IMR-90 (cell line): ENCODE data around the gene HSP90B1. TPM values are rescaled to one million over a fixed set of nuclear protein-coding genes. Genes with fewer than 3 reads are reported as not detected.

Experiments
- ATAC-seq: fragments of 200-7000 bp; cut with Tn5 transposase; 2 replicates; pipeline ENCODE4 v1.9.1; 2020; ENCODE audit warnings: low read depth, mild to moderate bottlenecking, moderate library complexity
- BruUV-seq: library from RNA; stranded (reverse); fragments of 400-500 nt; replicated peaks from 2 replicates; lab custom pipeline; 2021; lab: Mats Ljungman, UMichigan
- CTCF ChIA-PET: fragments of 300-600 bp; formaldehyde crosslinking; extraction: SDS; loops from one replicate; lab custom pipeline; 2021; ENCODE audit warnings: antibody characterized with exemption; lab: Yijun Ruan, JAX
- POLR2A ChIA-PET: fragments of 300-600 bp; sonication (Branson Sonifier 250); formaldehyde crosslinking; loops from one replicate; lab custom pipeline; 2022; ENCODE audit warnings: antibody characterized with exemption; ENCODE audit not compliant: unreplicated experiment; lab: Charles Lee
- DNase-seq: peaks from one replicate; pipeline ENCODE4 v3.0.0; 2013
- H2AFZ ChIP-seq: replicated peaks from 2 replicates; pipeline ENCODE3; 2013; ENCODE audit warnings: low read length, mild to moderate bottlenecking; ENCODE audit not compliant: poor library complexity
- H2AK5ac ChIP-seq: 2 replicates; pipeline ENCODE4 v1.6.1; 2013; ENCODE audit warnings: low read depth, low read length, inconsistent platforms
- H2AK9ac ChIP-seq: replicated peaks from 2 replicates; pipeline ENCODE3; 2013; ENCODE audit warnings: mild to moderate bottlenecking, low read depth, low read length, moderate library complexity; ENCODE audit not compliant: poor library complexity
- H2BK120ac ChIP-seq: 2 replicates; pipeline ENCODE4 v1.6.1; 2013; ENCODE audit warnings: low read depth, low read length, inconsistent platforms
- H2BK15ac ChIP-seq: 3 replicates; pipeline ENCODE4 v1.6.1; 2013; ENCODE audit warnings: low read depth, low read length, inconsistent platforms
- H2BK20ac ChIP-seq: 2 replicates; pipeline ENCODE4 v1.6.1; 2013; ENCODE audit warnings: low read depth, mild to moderate bottlenecking, inconsistent platforms, low read length, moderate library complexity
- H2BK5ac ChIP-seq: 2 replicates; pipeline ENCODE4 v1.6.1; 2013; ENCODE audit warnings: mild to moderate bottlenecking, low read depth, low read length, inconsistent platforms; ENCODE audit not compliant: poor library complexity, severe bottlenecking
- H3K14ac ChIP-seq: replicated peaks from 2 replicates; pipeline ENCODE4 v1.6.1; 2013; ENCODE audit warnings: low read depth, low read length, inconsistent platforms
- H3K18ac ChIP-seq: 2 replicates; pipeline ENCODE4 v1.6.1; 2013; ENCODE audit warnings: low read depth, low read length, control low read depth
- H3K23ac ChIP-seq: 2 replicates; pipeline ENCODE4 v1.6.1; 2013; ENCODE audit warnings: low read depth, low read length, inconsistent platforms
- H3K27ac ChIP-seq: 2 replicates; pipeline ENCODE4 v1.5.1; 2013; ENCODE audit warnings: mild to moderate bottlenecking, control low read depth, low read length; ENCODE audit not compliant: insufficient read depth
- H3K27me3 ChIP-seq: 2 replicates; pipeline ENCODE4 v1.6.1; 2013; ENCODE audit warnings: low read length; ENCODE audit not compliant: control insufficient read depth, insufficient read depth
- H3K36me3 ChIP-seq: 2 replicates; pipeline ENCODE4 v1.6.1; 2013; ENCODE audit warnings: low read length, mixed read lengths; ENCODE audit not compliant: control insufficient read depth, insufficient read depth
- H3K4ac ChIP-seq: 2 replicates; pipeline ENCODE4 v1.6.1; 2013; ENCODE audit warnings: low read depth, low read length, inconsistent platforms
- H3K4me1 ChIP-seq: 2 replicates; pipeline ENCODE4 v1.6.1; 2013; ENCODE audit warnings: low read length, mixed read lengths; ENCODE audit not compliant: control insufficient read depth, insufficient read depth
- H3K4me2 ChIP-seq: 2 replicates; pipeline ENCODE4 v1.6.1; 2013; ENCODE audit warnings: low read depth, mild to moderate bottlenecking, control low read depth, low read length, moderate library complexity
- H3K4me3 ChIP-seq: 2 replicates; pipeline ENCODE4 v1.5.1; 2013; ENCODE audit warnings: low read depth, mild to moderate bottlenecking, control low read depth, low read length, moderate library complexity; ENCODE audit not compliant: insufficient read depth
- H3K56ac ChIP-seq: 2 replicates; pipeline ENCODE4 v1.6.1; 2013; ENCODE audit warnings: low read length, inconsistent platforms; ENCODE audit not compliant: insufficient read depth; ENCODE audit errors: extremely low read depth
- H3K79me1 ChIP-seq, 2 experiments: 2 replicates each; pipeline ENCODE4 v1.6.1; 2013; ENCODE audit warnings: low read length in 2 of 2, inconsistent platforms in 1 of 2, low read depth in 1 of 2
- H3K9ac ChIP-seq: 2 replicates; pipeline ENCODE4 v1.6.1; 2013; ENCODE audit warnings: low read depth, low read length, control low read depth
- H3K9me1 ChIP-seq: 2 replicates; pipeline ENCODE4 v1.6.1; 2013; ENCODE audit warnings: low read length, inconsistent platforms; ENCODE audit not compliant: insufficient read depth
- H3K9me3 ChIP-seq: 2 replicates; pipeline ENCODE4 v1.6.1; 2013; ENCODE audit warnings: low read length; ENCODE audit not compliant: control insufficient read depth, insufficient read depth
- H4K20me1 ChIP-seq: 2 replicates; pipeline ENCODE4 v1.6.1; 2013; ENCODE audit warnings: low read length, inconsistent platforms; ENCODE audit not compliant: insufficient read depth
- H4K5ac ChIP-seq: 2 replicates; pipeline ENCODE4 v1.6.1; 2013; ENCODE audit warnings: mild to moderate bottlenecking, low read depth, low read length, control low read depth
- H4K8ac ChIP-seq, 2 experiments: 2 replicates each; pipeline ENCODE4 v1.6.1; 2013; ENCODE audit warnings: low read depth in 2 of 2, low read length in 2 of 2, control low read depth in 1 of 2, inconsistent platforms in 1 of 2
- H4K91ac ChIP-seq: 2 replicates; pipeline ENCODE4 v1.6.1; 2013; ENCODE audit warnings: low read depth, low read length, inconsistent platforms; ENCODE audit not compliant: insufficient read depth
- CHD1 ChIP-seq: IDR thresholded peaks from 2 replicates; pipeline ENCODE4 v1.6.1; 2012; ENCODE audit warnings: low read depth, low read length, improper control_type of control experiment
- MXI1 ChIP-seq: IDR thresholded peaks from 2 replicates; pipeline ENCODE4 v1.6.1; 2012; ENCODE audit warnings: low read depth, mild to moderate bottlenecking, low read length, moderate library complexity, borderline replicate concordance
- POLR2A ChIP-seq: IDR thresholded peaks from 2 replicates; pipeline ENCODE4 v1.6.1; 2012; ENCODE audit warnings: mild to moderate bottlenecking, low read depth, low read length
- WGBS, 2 experiments: methylation state at CpG; one replicate each; pipeline versions ENCODE4 v1.1.5 to v1.1.7; 2013; ENCODE audit warnings: missing lambda C conversion rate in 2 of 2; ENCODE audit not compliant: insufficient read length in 1 of 2; ENCODE audit errors: extremely low coverage in 2 of 2; 5-methylcytosine and 5-hydroxymethylcytosine counted together
- dilution Hi-C: fragments of 300-500 bp; cut with HindIII; formaldehyde crosslinking; loops from one replicate; pipeline ENCODE4 v1.14.3; 2018; ENCODE audit warnings: low sequenced_read_pairs; ENCODE audit not compliant: unreplicated experiment
- in situ Hi-C: fragments of 300-500 bp; cut with MboI; formaldehyde crosslinking; loops from 3 replicates; pipeline ENCODE4 v1.14.3; 2019; ENCODE audit warnings: low sequenced_read_pairs, inconsistent platforms, mixed read lengths
- intact Hi-C: fragments of 100-400 bp; cut with micrococcal nuclease; formaldehyde crosslinking; loops from 2 replicates; pipeline ENCODE4 v1.10.0; 2022
- polyA plus RNA-seq, 3 experiments: library from polyadenylated mRNA; depleted of rRNA; stranded (reverse); fragments of >200 nt; gene quantifications; 2 replicates each; pipeline ENCODE4 v1.2.3, GENCODE V29; 2012; ENCODE audit warnings: low replicate concordance in 1 of 3
- total RNA-seq: library from RNA; depleted of rRNA; stranded (reverse); fragments of >200 nt; gene quantifications from 2 replicates; pipeline ENCODE4 v1.2.3, GENCODE V29; 2012

The HSP90B1 gene
- total and polyA plus RNA-seq, 2 of the 4 experiments (the other 2 are of a cell fraction): 398 to 765 TPM

DNA sequence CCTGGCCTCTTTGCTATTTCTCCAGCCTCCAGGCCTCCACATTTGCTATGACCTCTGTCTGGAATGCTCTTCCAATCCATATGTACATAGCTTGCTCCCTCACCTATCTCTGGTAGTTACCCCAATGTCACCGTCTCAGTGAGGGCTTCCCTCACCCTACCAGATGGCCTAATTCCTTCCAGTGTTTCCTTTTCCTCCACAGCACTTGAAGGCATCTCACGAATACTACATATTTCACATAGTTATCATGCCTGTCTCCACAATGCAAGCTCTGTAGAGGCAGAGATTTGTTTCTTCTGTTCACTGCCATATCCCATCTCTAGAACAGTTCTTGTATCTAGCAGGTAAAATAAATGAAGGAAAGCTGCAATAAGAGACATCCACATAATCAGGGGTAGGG lies 21.3 kb upstream of the HSP90B1 start:
- ATAC-seq: peak; percentile 89
- H2BK20ac ChIP-seq: peak overlapping the region; percentile 86

More for the DNA sequence above, 21.3 kb upstream of the HSP90B1 start:
- no peak overlapping the region; the same call in 1 of the 2 replicates for H3K56ac ChIP-seq
- H3K4me3 ChIP-seq: no peak overlapping the region
- no peak for TF ChIP-seq CHD1
- TF ChIP-seq POLR2A: no peak
- no peak for TF ChIP-seq MXI1
- peak overlapping the region; percentile 9; the same call in 1 of the 2 replicates for H4K5ac ChIP-seq
- H3K4me2 ChIP-seq: peak overlapping the region; percentile 3; the same call in 1 of the 2 replicates
- peak overlapping the region; percentile 82; the same call in 2 of the 3 replicates for H2BK15ac ChIP-seq
- DNase-seq: peak; percentile 58
- no peaks in the 10 kb centered on the region for H4K20me1 ChIP-seq
- dilution Hi-C loops: no loop called here
- peak overlapping the region; percentile 75 for H3K4ac ChIP-seq
- peak overlapping the region; percentile 67 for H4K91ac ChIP-seq
- peak overlapping the region; percentile 80 for H2AFZ ChIP-seq
- H3K4me1 ChIP-seq: peaks cover 15% of the 10 kb centered on the region
- H3K23ac ChIP-seq: peak overlapping the region; percentile 56; the same call in 1 of the 2 replicates
- peak overlapping the region; percentile 65; the same call in 1 of the 2 replicates for H2AK5ac ChIP-seq
- H3K18ac ChIP-seq: peak overlapping the region; percentile 65
- peak overlapping the region; percentile 63; the same call in 1 of the 2 replicates for H3K27ac ChIP-seq
- H3K9me1 ChIP-seq: peaks cover 8% of the 10 kb centered on the region
- H3K27me3 ChIP-seq: no peaks in the 10 kb centered on the region
- WGBS, 2 experiments: 0% methylated on average over 1 of the region's 2 CpGs; no CpG with 5 or more reads in 1 of the 2 experiments
- peak overlapping the region in 1 of 2 experiments; percentile 56; a peak in 2 of 4 replicates for H4K8ac ChIP-seq
- no peak overlapping the region for H3K9ac ChIP-seq
- in situ Hi-C loops: no loop called here
- peak overlapping the region; percentile 67 for H2AK9ac ChIP-seq
- H3K36me3 ChIP-seq: no peaks in the 10 kb centered on the region
- BruUV-seq: no TSS peak
- H3K14ac ChIP-seq: peak overlapping the region; percentile 74; the same call in 1 of the 2 replicates
- CTCF ChIA-PET: no interaction called here
- H3K9me3 ChIP-seq: no peaks in the 10 kb centered on the region
- no peaks in the 10 kb centered on the region for H3K79me1 ChIP-seq
- intact Hi-C loops: loop anchor here (2.0 kb wide), 1 partner anchor 20 kb away; no protein-coding TSS in a partner anchor
- peak overlapping the region; percentile 83 for H2BK5ac ChIP-seq
- H2BK120ac ChIP-seq: peak overlapping the region; percentile 91
- POLR2A ChIA-PET: interaction anchor here (0.7 kb wide), 1 partner anchor 19 kb away, joined by 3 read pairs; no protein-coding TSS in a partner anchor
